ENCODE data around the gene SH2D4B. TPM values are rescaled to one million over a fixed set of nuclear protein-coding genes. Genes with fewer than 3 reads are reported as not detected.
A peak's percentile ranks its signal among the peaks of the same experiment; 100 is the strongest.

Gene SH2D4B
- total RNA-seq, 1 donor from 2014 or later = 0.12 TPM

DNA sequence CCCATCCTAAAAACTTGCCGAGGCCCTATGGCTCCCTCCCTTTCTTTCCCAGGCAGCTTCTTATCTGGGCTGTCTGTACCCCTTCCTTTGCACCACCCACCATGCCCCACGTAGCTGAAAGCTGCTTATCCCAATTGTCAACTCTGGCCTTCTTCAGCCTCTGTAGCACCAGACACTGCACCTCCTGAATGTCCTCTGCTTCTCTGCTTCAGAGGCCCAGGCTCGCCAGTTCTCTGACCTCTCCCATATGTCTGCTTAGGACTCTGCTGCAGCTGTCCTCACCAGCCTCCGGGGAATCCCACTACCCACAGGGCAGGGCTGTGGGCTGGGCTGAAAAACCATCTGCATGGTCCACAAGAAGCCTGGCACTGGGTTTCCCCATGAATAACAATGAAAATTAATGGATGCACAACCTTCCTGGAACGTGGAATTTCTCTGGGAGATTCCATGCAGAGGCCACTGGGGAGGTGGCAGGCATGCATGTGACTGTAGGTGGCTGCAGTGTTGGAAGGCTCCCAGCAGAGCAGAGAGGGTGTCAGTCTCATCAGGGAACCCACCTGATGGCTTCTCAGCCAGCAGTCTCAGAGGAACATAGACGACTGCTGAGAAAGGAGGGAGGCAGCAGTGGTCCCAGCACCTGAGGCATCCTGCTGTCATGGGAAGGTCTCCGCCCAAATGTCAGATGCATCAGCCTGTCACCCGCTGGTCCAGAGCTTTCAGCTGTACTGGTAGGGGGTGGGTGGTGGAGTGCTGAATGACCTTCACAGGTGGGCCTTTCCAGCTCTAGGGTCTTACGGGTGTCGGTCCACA, 16.8 kb upstream of the SH2D4B start:
- H3K4me3 Mint-ChIP-seq (ENCODE audit: low read depth) = no peak overlapping the region
- no peaks in the 10 kb centered on the region for H3K9me3 Mint-ChIP-seq (ENCODE audit: low read depth)
- H3K27ac Mint-ChIP-seq = no peak overlapping the region
- peaks cover 16% of the 10 kb centered on the region for H3K36me3 Mint-ChIP-seq (ENCODE audit: insufficient read depth)
- TF ChIP-seq, protein P1, sequence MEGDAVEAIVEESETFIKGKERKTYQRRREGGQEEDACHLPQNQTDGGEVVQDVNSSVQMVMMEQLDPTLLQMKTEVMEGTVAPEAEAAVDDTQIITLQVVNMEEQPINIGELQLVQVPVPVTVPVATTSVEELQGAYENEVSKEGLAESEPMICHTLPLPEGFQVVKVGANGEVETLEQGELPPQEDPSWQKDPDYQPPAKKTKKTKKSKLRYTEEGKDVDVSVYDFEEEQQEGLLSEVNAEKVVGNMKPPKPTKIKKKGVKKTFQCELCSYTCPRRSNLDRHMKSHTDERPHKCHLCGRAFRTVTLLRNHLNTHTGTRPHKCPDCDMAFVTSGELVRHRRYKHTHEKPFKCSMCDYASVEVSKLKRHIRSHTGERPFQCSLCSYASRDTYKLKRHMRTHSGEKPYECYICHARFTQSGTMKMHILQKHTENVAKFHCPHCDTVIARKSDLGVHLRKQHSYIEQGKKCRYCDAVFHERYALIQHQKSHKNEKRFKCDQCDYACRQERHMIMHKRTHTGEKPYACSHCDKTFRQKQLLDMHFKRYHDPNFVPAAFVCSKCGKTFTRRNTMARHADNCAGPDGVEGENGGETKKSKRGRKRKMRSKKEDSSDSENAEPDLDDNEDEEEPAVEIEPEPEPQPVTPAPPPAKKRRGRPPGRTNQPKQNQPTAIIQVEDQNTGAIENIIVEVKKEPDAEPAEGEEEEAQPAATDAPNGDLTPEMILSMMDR (IDR thresholded peaks at IDR 0.05; ENCODE audit: unreplicated experiment) = no peak
- H3K4me1 Mint-ChIP-seq (ENCODE audit: low read depth) = no peaks in the 10 kb centered on the region
- no peak for DNase-seq (ENCODE audit: low spot score, unreplicated experiment)
- H3K27me3 Mint-ChIP-seq = no peaks in the 10 kb centered on the region

DNA sequence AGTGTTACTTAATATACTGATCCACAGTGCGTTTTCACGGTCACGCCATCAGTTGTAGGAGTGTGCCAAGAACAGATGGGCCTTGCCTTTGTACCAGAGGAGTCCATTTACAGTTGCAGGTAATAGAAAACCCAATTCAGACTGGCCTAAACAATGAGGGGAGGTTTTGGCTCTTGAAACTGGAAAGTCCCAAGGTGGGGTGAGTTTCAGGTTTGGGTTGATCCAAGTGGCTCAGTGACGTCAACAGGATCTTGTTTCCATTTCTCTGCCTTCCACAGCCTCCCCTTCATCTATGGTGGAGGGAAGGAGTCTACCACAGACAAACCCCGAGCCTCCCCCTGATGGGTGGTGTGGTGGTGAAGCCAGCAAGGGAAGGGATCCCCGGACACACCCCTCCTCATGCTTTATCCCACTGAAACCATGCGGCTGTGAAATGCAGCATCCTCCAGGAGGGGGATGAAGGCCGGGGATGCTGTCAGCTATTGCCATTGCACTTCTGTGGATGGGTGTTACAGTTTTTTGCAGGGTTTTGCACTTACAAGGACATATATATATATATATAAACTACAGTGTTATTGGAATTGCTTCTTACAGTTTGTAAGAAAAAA, 14.8 kb upstream of the SH2D4B start:
- H3K27ac Mint-ChIP-seq = no peak overlapping the region
- no peaks in the 10 kb centered on the region for H3K4me1 Mint-ChIP-seq (ENCODE audit: low read depth)
- H3K27me3 Mint-ChIP-seq = no peaks in the 10 kb centered on the region
- no peak overlapping the region for H3K4me3 Mint-ChIP-seq (ENCODE audit: low read depth)
- TF ChIP-seq, protein P1 (IDR thresholded peaks at IDR 0.05; ENCODE audit: unreplicated experiment) = no peak
- no peak for DNase-seq (ENCODE audit: low spot score, unreplicated experiment)
- H3K36me3 Mint-ChIP-seq (ENCODE audit: insufficient read depth) = peaks cover 9% of the 10 kb centered on the region
- no peaks in the 10 kb centered on the region for H3K9me3 Mint-ChIP-seq (ENCODE audit: low read depth)

DNA sequence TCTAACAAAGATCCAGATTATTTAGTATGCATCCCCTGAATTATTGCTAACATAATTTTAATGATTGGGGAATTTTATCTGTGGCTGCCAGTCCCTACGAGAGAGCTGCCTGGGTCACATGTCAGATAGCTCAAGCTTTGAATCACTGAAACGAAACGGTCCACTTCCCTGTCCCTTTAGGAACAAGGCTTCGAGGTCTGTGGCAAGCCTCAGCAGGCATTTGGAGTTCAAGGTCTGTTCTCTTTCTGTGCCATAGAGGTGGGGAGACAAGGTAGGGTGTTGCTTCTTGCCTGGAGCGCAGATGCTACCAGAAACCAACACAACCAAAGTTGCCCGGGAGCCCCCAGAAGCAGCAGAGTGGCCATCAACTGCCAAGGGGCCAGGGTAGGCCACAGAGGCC, 13.9 kb upstream of the SH2D4B start:
- TF ChIP-seq, protein P1 (IDR thresholded peaks at IDR 0.05; ENCODE audit: unreplicated experiment) = no peak
- Mint-ChIP-seq H3K4me3 (ENCODE audit: low read depth) (no peak overlapping the region), H3K9me3 (ENCODE audit: low read depth) (no peaks in the 10 kb centered on the region), H3K27me3 (no peaks in the 10 kb centered on the region), H3K27ac (no peak overlapping the region), H3K4me1 (ENCODE audit: low read depth) (no peaks in the 10 kb centered on the region), H3K36me3 (ENCODE audit: insufficient read depth) (peaks cover 8% of the 10 kb centered on the region)
- no peak for DNase-seq (ENCODE audit: low spot score, unreplicated experiment)

DNA sequence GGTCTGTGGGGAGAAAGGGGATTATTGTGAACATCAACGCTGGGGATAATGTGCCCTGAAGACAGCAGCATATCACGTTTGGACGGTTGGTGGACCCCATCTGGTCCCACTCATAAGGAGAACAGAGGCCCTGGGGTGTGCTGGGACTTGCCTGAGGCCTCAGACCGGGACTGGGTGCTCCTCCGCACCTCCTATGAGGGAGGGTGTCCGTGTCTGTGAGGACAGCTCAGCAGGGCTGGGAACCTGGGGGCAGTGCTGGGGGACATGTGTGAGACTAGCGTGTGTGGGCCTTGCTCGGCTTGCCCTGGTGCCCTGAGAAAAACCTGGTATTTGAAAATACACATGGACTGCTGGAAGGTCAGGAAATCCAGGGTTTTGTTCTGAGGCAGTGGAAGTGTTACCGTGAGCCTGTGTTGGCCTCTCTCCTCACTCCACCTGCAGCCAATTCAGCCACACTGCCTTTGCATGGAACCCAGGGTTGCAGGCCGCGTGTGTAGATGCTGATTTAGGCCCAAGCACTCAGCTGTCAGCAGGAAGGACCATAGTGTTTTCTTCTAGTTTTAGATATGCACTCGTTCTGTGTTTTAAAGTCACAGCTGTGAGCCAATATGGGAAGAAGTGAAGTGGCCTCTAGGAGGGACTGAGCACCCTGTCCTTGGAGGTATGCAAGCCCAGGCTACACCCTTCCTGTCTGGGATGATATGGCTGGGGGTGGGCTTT, 13.4 kb upstream of the SH2D4B start:
- H3K27ac Mint-ChIP-seq = peak overlapping the region; percentile 21
- H3K36me3 Mint-ChIP-seq (ENCODE audit: insufficient read depth) = peaks cover 6% of the 10 kb centered on the region
- TF ChIP-seq, protein P1 (IDR thresholded peaks at IDR 0.05; ENCODE audit: unreplicated experiment) = no peak
- H3K4me1 Mint-ChIP-seq (ENCODE audit: low read depth) = no peaks in the 10 kb centered on the region
- H3K9me3 Mint-ChIP-seq (ENCODE audit: low read depth) = no peaks in the 10 kb centered on the region
- no peaks in the 10 kb centered on the region for H3K27me3 Mint-ChIP-seq
- DNase-seq (ENCODE audit: low spot score, unreplicated experiment) = no peak
- H3K4me3 Mint-ChIP-seq (ENCODE audit: low read depth) = no peak overlapping the region

DNA sequence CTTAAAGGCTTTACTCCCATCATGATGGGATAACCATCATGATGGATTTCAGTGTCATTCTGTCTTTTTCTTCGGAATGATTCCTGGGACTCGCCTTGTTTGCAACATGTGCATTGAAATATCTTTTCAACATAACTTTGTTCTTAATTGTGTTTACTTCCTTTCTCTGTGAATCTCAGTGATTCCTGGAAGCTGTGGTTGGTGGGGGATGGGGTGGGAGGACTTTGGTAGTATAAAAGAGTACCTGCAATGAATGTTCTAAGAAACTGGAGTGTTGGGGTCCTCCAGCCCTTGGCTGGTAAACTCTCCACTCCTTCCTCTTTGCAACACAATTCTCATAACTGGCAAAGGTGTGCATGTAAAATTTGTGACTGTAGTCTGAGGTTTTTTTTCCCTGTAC, 11.5 kb upstream of the SH2D4B start:
- Mint-ChIP-seq H3K36me3 (ENCODE audit: insufficient read depth) (no peaks in the 10 kb centered on the region), H3K9me3 (ENCODE audit: low read depth) (no peaks in the 10 kb centered on the region), H3K27me3 (no peaks in the 10 kb centered on the region), H3K4me3 (ENCODE audit: low read depth) (no peak overlapping the region), H3K4me1 (ENCODE audit: low read depth) (no peaks in the 10 kb centered on the region), H3K27ac (no peak overlapping the region)
- DNase-seq (ENCODE audit: low spot score, unreplicated experiment) = no peak
- TF ChIP-seq, protein P1 (IDR thresholded peaks at IDR 0.05; ENCODE audit: unreplicated experiment) = no peak
